PC-9 (cell line): ENCODE data around the gene CDC42EP3. TPM values are rescaled to one million over a fixed set of nuclear protein-coding genes. Genes with fewer than 3 reads are reported as not detected.

Source experiments
- BruUV-seq: library from RNA; stranded (reverse); fragments of 400-500 nt; replicated peaks from 2 replicates; lab custom pipeline; 2021; lab: Mats Ljungman, UMichigan
- CTCF ChIA-PET: fragments of 300-600 bp; sonication (Branson Sonifier 250); formaldehyde crosslinking; loops from one replicate; lab custom pipeline; 2022; ENCODE audit warnings: antibody characterized with exemption; lab: Charles Lee
- POLR2A ChIA-PET: fragments of 300-600 bp; sonication (Branson Sonifier 250); formaldehyde crosslinking; loops from one replicate; lab custom pipeline; 2022; ENCODE audit warnings: antibody characterized with exemption; ENCODE audit not compliant: unreplicated experiment; lab: Charles Lee
- DNase-seq, 2 experiments: peaks; one replicate each; pipeline versions ENCODE4 v3.0.0 to v3.0.0-alpha.2; 2015 to 2022; ENCODE audit warnings: mixed read lengths in 1 of 2
- H2AFZ ChIP-seq: fragments of 200-600 bp; sonication (generic); 2 replicates; pipeline ENCODE4 v1.8.1; 2017; ENCODE audit warnings: antibody characterized with exemption
- H3F3A ChIP-seq: fragments of 200-600 bp; sonication (generic); 2 replicates; pipeline ENCODE4 v1.8.1; 2017; ENCODE audit warnings: antibody characterized with exemption, mild to moderate bottlenecking, low read depth; ENCODE audit not compliant: insufficient read depth
- H3K27ac ChIP-seq: fragments of 200-600 bp; sonication (generic); 2 replicates; pipeline ENCODE4 v1.6.1; 2016; ENCODE audit warnings: mixed run types
- H3K27me3 ChIP-seq: fragments of 200-600 bp; sonication (generic); 2 replicates; pipeline ENCODE4 v1.6.1; 2016; ENCODE audit warnings: low read depth, mixed run types; ENCODE audit not compliant: insufficient read depth
- H3K36me3 ChIP-seq: fragments of 200-600 bp; sonication (generic); 2 replicates; pipeline ENCODE4 v1.6.1; 2016; ENCODE audit warnings: low read depth, mixed run types
- H3K4me1 ChIP-seq: fragments of 200-600 bp; sonication (generic); replicated peaks from 2 replicates; pipeline ENCODE4 v1.6.1; 2016; ENCODE audit warnings: mixed run types; ENCODE audit not compliant: insufficient read depth
- H3K4me2 ChIP-seq: fragments of 200-600 bp; sonication (generic); 2 replicates; pipeline ENCODE4 v1.6.1; 2017; ENCODE audit warnings: mixed run types
- H3K4me3 ChIP-seq: fragments of 200-600 bp; sonication (generic); 2 replicates; pipeline ENCODE4 v1.6.1; 2016; ENCODE audit warnings: mixed run types
- H3K79me2 ChIP-seq: fragments of 200-600 bp; sonication (generic); 2 replicates; pipeline ENCODE4 v1.6.1; 2017; ENCODE audit warnings: low read depth, mixed run types
- H3K9me2 ChIP-seq: fragments of 200-600 bp; sonication (generic); 2 replicates; pipeline ENCODE4 v1.8.1; 2017; ENCODE audit warnings: mild to moderate bottlenecking; ENCODE audit not compliant: insufficient read depth
- H3K9me3 ChIP-seq: fragments of 200-600 bp; sonication (generic); 2 replicates; pipeline ENCODE4 v1.8.1; 2016; ENCODE audit warnings: low read depth; ENCODE audit not compliant: insufficient read depth
- H4K20me1 ChIP-seq: fragments of 200-600 bp; sonication (generic); 2 replicates; pipeline ENCODE4 v1.8.1; 2017; ENCODE audit not compliant: insufficient read depth
- EZH2 ChIP-seq: fragments of 200-600 bp; sonication (generic); IDR thresholded peaks from 2 replicates; pipeline ENCODE4 v1.8.0; 2017; ENCODE audit warnings: antibody characterized with exemption, low read depth
- intact Hi-C: fragments of 100-400 bp; cut with micrococcal nuclease; formaldehyde crosslinking; loops from one replicate; pipeline ENCODE4 v1.10.0; 2022; ENCODE audit not compliant: unreplicated experiment
- total RNA-seq: library from RNA; stranded (reverse); gene quantifications from 2 replicates; pipeline ENCODE4 v1.2.3, GENCODE V29; 2021
- TF ChIP-seq, protein P1 (sequence below): fragments of 200-600 bp; sonication (generic); conservative IDR thresholded peaks from 2 replicates; pipeline ENCODE4 v1.6.1; 2017; ENCODE audit warnings: mixed run types, antibody characterized with exemption, mild to moderate bottlenecking, moderate library complexity

CDC42EP3 gene
- total RNA-seq, 1 experiment from 2014 or later = 54.1 TPM

DNA sequence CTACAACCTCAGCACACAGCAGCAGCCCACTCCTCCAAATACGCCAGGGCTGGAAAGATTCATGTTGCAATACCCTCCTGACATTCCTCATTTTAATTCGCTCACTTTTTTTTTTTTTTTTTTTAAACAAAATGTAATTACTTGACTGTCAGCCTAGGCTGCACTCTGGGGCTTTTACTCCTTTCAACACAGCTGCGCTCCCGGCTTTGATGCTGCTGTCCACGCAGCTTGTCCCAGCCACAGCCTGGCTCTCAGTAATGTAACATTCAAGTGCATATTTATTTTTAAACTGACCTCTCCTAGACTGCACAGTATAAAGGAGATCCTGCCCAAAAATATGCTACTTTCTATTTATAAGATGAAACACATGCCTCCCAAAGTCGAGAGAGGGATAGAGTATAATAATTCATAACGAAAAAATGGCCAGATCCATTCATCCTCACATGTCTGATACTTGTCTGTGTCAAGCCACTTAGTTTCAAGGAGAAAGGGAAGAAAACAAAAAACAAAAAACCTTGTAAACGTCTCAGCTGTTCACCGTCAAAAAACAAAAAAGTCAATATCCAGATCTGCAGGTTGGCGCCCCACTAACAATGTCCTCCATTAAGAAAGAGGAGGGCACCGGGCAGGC is 949 bp downstream of the CDC42EP3 start:
- Histone ChIP-seq H3K4me1 (peaks cover 44% of the 10 kb centered on the region), H3K9me2 (no peaks in the 10 kb centered on the region), H2AFZ (no peak overlapping the region; the same call in 1 of the 2 replicates), H4K20me1 (peaks cover 28% of the 10 kb centered on the region), H3K4me3 (peak overlapping the region; percentile 79), H3K27ac (peak overlapping the region; percentile 59), H3K4me2 (peak overlapping the region; percentile 98), H3K36me3 (peaks cover 21% of the 10 kb centered on the region), H3K27me3 (no peaks in the 10 kb centered on the region), H3K79me2 (peaks cover 59% of the 10 kb centered on the region), H3F3A (peaks cover 9% of the 10 kb centered on the region), H3K9me3 (no peaks in the 10 kb centered on the region)
- TF ChIP-seq, protein P1, sequence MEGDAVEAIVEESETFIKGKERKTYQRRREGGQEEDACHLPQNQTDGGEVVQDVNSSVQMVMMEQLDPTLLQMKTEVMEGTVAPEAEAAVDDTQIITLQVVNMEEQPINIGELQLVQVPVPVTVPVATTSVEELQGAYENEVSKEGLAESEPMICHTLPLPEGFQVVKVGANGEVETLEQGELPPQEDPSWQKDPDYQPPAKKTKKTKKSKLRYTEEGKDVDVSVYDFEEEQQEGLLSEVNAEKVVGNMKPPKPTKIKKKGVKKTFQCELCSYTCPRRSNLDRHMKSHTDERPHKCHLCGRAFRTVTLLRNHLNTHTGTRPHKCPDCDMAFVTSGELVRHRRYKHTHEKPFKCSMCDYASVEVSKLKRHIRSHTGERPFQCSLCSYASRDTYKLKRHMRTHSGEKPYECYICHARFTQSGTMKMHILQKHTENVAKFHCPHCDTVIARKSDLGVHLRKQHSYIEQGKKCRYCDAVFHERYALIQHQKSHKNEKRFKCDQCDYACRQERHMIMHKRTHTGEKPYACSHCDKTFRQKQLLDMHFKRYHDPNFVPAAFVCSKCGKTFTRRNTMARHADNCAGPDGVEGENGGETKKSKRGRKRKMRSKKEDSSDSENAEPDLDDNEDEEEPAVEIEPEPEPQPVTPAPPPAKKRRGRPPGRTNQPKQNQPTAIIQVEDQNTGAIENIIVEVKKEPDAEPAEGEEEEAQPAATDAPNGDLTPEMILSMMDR = no peak
- no peak for TF ChIP-seq EZH2
- no peak for DNase-seq
- no TSS peak for BruUV-seq
- CTCF ChIA-PET = interaction anchor here (1.7 kb wide), 1 partner anchor 255 kb away, joined by 5 read pairs; no protein-coding TSS in a partner anchor
- POLR2A ChIA-PET = interaction anchor here (0.7 kb wide), 3 partner anchors 16 to 133 kb away, joined by 3 to 7 read pairs (median 3); no protein-coding TSS in a partner anchor
- intact Hi-C loops = loop anchor here (1.0 to 5.0 kb wide), 4 partner anchors 18 to 256 kb away; no protein-coding TSS in a partner anchor

DNA sequence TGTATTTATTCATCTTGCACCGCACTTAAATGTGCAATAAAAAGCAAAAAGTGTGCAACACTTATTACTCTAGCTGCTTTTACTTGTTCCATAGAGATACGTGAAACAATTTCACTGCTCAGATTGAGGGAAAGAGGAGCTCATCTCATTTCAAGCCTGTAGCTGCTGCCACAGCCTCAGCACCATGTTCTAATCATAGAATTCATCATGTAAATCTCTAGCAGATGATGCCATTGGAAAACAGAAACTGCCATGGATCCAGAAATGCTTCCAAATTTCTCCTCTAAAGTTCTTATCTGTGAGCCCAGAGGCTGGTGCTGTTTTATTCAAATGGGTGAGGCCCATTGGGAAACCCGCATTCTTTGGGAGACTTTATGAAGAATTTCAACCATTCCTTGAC is 2.0 kb downstream of the CDC42EP3 start:
- CTCF ChIA-PET = interaction anchor here (0.6 to 1.0 kb wide), 3 partner anchors 48 to 165 kb away, joined by 3 to 7 read pairs (median 4); no protein-coding TSS in a partner anchor
- H3K79me2 ChIP-seq = peaks cover 70% of the 10 kb centered on the region
- TF ChIP-seq EZH2 = no peak
- TF ChIP-seq, protein P1 = no peak
- peaks cover 12% of the 10 kb centered on the region for H3F3A ChIP-seq
- no peak overlapping the region for H3K27ac ChIP-seq
- BruUV-seq = no TSS peak
- peak overlapping the region; percentile 79 for H3K4me3 ChIP-seq
- H3K4me1 ChIP-seq = peaks cover 52% of the 10 kb centered on the region
- H3K36me3 ChIP-seq = peaks cover 21% of the 10 kb centered on the region
- H3K4me2 ChIP-seq = peak overlapping the region; percentile 98
- DNase-seq = no peak
- H3K9me2 ChIP-seq = no peaks in the 10 kb centered on the region
- intact Hi-C loops = no loop called here
- POLR2A ChIA-PET = interaction anchor here (0.6 to 0.8 kb wide), 2 partner anchors 163 to 1100 kb away, joined by 5 to 10 read pairs; no protein-coding TSS in a partner anchor
- no peaks in the 10 kb centered on the region for H3K9me3 ChIP-seq
- H2AFZ ChIP-seq = no peak overlapping the region
- H3K27me3 ChIP-seq = no peaks in the 10 kb centered on the region
- H4K20me1 ChIP-seq = peaks cover 28% of the 10 kb centered on the region

DNA sequence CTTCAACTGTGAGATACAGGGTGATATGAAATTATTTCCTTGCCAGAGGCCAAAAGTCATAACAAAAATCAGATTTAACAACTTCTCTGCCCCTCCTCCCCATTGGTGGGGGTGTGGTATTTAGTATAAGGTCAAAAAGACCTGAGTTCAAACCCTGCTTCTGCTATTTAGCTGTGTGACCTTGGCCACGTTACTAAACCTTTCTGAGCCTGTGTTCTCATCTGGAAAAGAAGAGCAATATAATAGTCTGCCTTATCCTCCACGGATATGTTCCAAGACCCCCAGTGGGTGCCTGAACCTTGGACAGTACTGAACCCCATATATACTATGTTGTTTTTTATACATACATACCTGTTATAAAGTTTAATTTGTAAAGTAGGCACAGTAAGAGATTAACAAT is 3.7 kb downstream of the CDC42EP3 start:
- H3K9me2 ChIP-seq = no peaks in the 10 kb centered on the region
- no peak for DNase-seq
- H3F3A ChIP-seq = peaks cover 14% of the 10 kb centered on the region
- no peak overlapping the region for H3K4me3 ChIP-seq
- POLR2A ChIA-PET = no interaction called here
- TF ChIP-seq, protein P1 = no peak
- no peak for TF ChIP-seq EZH2
- peaks cover 87% of the 10 kb centered on the region for H3K79me2 ChIP-seq
- peaks cover 21% of the 10 kb centered on the region for H3K36me3 ChIP-seq
- peaks cover 56% of the 10 kb centered on the region for H3K4me1 ChIP-seq
- H3K27me3 ChIP-seq = no peaks in the 10 kb centered on the region
- peak overlapping the region; percentile 98 for H3K4me2 ChIP-seq
- CTCF ChIA-PET = no interaction called here
- no peaks in the 10 kb centered on the region for H3K9me3 ChIP-seq
- H2AFZ ChIP-seq = no peak overlapping the region
- BruUV-seq = no TSS peak
- H3K27ac ChIP-seq = no peak overlapping the region
- intact Hi-C loops = no loop called here
- peaks cover 29% of the 10 kb centered on the region for H4K20me1 ChIP-seq
